ENCODE measurements around the gene CSPG4. TPM values are rescaled to one million over a fixed set of nuclear protein-coding genes. Genes with fewer than 3 reads are reported as not detected.

Gene CSPG4
- total and polyA plus RNA-seq, 10 of the 15 experiments (the other 5 are each of a cell fraction or from before 2014, with no cell fraction given), result 0.02 to 2.2 (median 0.76) TPM

GRCh38 chr15:75721923-75722870 lies 9.5 kb upstream of the CSPG4 start (continued):
- no peak for TF ChIP-seq MTA3 (IDR thresholded peaks at IDR 0.05; ENCODE audit: borderline replicate concordance, low read length)

GRCh38 chr15:75721480-75721922 lies 8.9 kb upstream of the CSPG4 start:
- Histone ChIP-seq H3K4me1 (ENCODE audit: control insufficient read depth, insufficient read depth, low read length) (peaks cover 3% of the 10 kb centered on the region; the same call in 1 of the 2 replicates), H3K9me3 (replicated peaks; ENCODE audit: control insufficient read depth, insufficient read depth, low read length) (no peaks in the 10 kb centered on the region), H2AFZ (ENCODE audit: control insufficient read depth, low read depth, low read length) (no peak overlapping the region), H3K9ac (ENCODE audit: control insufficient read depth, insufficient read depth, low read length) (no peak overlapping the region), H3K36me3 (ENCODE audit: control insufficient read depth in 2 of 2, insufficient read depth in 2 of 2, low read length in 1 of 2) (no peaks in the 10 kb centered on the region), H3K4me3 (no peak overlapping the region), H3K27ac (ENCODE audit: control insufficient read depth, insufficient read depth) (no peak overlapping the region), H4K20me1 (ENCODE audit: control insufficient read depth, insufficient read depth) (no peaks in the 10 kb centered on the region), H3K79me2 (ENCODE audit: control insufficient read depth, insufficient read depth, low read length) (no peaks in the 10 kb centered on the region), H3K27me3 (replicated peaks in 1 of 2; ENCODE audit: control insufficient read depth in 2 of 2, insufficient read depth in 2 of 2, low read length in 1 of 2) (no peaks in the 10 kb centered on the region), H3K4me2 (ENCODE audit: control insufficient read depth, insufficient read depth) (no peak overlapping the region)
- POLR2A ChIA-PET, result no interaction called here
- RAD21 ChIA-PET (ENCODE audit: unreplicated experiment), result interaction anchor here (6.2 kb wide), 1 partner anchor 36 kb away, joined by 49 read pairs; no protein-coding TSS in a partner anchor
- FAIRE-seq (no peak), ATAC-seq (no peak), DNase-seq (ENCODE audit: low read depth, low spot score) (no peak)
- CTCF ChIA-PET, result interaction anchor here (1.0 to 4.0 kb wide), 4 partner anchors 20 to 81 kb away, joined by 4 to 37 read pairs (median 8); no protein-coding TSS in a partner anchor
- intact Hi-C loops (cut with micrococcal nuclease; ENCODE audit: unreplicated experiment) (no loop called here), in situ Hi-C loops (cut with MboI) (loop anchor here (10.0 kb wide), 1 partner anchor 413 kb away; no protein-coding TSS in a partner anchor)
- TF ChIP-seq HDGF (IDR thresholded peaks at IDR 0.05) (peak; percentile 6; the same call in 1 of the 2 replicates), IKZF1 (conservative IDR thresholded peaks at IDR 0.05) (0 out of 2 replicates have a peak, but pooled peaks have one; percentile 13), TCF12 (IDR thresholded peaks at IDR 0.05; ENCODE audit: low read depth, low read length) (no peak)
- BruUV-seq (replicated peaks), result no TSS peak
- 40% methylated on average over 10 of the region's 12 CpGs for WGBS (ENCODE audit: insufficient coverage, insufficient replicate concordance, low lambda C conversion rate, missing lambda C conversion rate)
- SMC1A ChIA-PET (ENCODE audit: uncharacterized antibody, unreplicated experiment), result interaction anchor here (0.7 to 1.8 kb wide), 3 partner anchors 35 to 80 kb away, joined by 4 to 5 read pairs (median 4); no protein-coding TSS in a partner anchor
